Left hindlimb (tissue), 1 donor: ENCODE measurements around the gene LTO1.

Experiments used
- DNase-seq: peaks from one replicate; pipeline ENCODE4 v3.0.0-alpha.2; 2018

The LTO1 gene

DNA sequence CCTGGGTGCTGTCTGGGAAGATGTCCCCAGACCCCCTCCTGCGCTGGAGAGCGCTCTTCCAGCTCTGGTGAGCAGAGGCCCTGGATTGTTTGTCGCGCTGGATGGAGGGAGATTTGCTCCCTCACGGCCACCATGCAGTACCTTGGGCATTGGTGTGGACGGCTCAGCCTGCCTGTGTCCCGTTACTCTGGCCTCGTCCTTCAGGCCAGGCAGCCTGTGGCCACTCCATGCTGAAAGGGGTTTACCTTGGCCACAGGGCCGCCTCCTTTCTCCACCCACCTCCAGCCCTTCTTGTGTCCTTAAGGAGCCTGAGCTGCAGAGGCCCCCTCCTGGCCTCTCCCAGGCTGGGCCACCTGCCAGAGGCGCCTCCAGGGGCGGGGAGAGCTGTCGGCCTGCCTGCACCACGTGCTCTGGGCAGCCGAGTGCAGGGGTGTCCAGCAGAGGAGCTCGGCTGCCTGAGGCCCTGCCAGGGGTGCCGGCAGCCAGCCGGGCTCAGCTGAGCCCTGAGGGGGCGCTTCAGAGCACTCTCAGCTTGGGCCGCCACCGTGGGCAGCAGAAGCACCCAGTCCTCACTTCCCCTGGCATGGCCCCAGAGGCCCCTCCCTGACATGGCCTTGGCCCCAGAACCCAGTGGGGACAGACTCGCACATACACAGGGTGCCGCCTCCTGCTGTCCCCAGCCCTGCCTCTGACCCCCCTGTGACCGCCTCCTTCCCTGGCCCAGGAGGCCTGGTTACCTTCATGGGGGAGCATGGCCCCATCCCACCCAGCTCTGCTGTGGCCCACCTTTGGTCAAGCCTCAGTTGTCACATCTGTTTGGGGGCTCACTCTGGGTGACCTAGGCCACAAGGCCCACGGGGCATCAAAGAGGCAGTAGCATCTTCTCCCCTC is 30.8 kb downstream of the LTO1 start:
- DNase-seq: peak; percentile 90

DNA sequence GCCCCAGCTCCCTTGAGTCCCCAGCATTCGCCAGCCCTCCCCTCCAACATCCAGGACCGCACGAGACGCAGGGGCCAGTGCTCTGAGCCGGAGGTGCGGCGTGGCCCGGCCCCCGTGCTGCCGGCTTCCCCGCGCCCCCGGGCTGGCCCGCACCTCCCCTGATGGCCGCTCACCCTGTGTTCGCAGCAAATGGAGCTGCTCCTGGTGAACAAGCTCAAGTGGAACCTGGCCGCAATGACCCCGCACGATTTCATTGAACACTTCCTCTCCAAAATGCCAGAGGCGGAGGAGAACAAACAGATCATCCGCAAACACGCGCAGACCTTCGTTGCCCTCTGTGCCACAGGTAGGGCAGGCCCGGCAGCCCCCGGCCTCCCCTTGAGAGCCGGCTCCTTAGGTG is 31.5 kb downstream of the LTO1 start:
- DNase-seq: no peak

DNA sequence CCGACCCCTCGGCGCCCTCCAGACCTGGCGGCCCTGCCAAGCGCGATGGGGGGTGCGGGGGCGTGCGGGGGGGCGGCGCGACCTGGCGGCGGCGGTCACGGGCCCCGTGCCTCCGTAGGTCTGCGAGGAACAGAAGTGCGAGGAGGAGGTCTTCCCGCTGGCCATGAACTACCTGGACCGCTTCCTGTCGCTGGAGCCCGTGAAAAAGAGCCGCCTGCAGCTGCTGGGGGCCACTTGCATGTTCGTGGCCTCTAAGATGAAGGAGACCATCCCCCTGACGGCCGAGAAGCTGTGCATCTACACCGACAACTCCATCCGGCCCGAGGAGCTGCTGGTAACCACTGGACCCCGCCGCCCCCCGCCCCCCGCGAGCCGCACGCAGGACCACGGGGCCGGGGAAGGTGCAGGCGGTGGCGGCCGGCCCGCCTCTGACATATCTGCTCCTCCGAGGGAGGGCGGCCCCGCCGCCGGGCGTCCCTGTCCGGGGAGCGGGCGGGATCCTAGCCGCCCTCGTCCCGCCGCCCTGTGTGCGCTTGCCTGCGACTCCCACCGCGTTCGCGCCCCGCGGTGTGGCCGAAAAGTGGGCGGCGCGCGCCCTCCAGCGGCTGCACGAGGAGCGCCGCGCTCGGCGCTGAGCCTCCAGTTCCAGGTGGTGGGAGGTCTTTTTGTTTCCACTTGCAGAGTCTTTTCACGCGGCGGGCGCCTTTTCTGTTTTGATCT is 32.1 kb downstream of the LTO1 start:
- DNase-seq: peak; percentile 88

DNA sequence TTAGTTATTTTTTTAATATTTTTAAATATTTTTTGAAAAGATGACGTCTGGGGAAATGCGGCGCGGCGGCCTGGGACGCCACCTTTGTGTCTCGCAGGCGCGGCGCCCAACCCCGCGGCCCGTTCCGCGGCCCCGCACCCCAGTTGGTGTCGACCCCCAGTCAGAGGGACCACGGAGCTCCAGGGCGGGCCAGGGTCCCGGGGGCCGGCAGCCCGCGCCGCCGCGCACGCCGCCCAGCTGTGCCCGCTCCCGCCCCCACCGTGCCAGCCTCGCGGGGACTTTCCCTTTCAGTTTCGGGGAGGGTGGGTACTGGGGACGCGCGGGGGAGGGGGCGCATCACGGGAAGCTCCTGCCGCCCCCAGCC is 32.6 kb downstream of the LTO1 start:
- DNase-seq: no peak

GRCh38 chr11:69641681-69642548 is 33.2 kb downstream of the LTO1 start:
- DNase-seq: no peak

- DNase-seq: peak; percentile 84
Observed at GRCh38 chr11:69640995-69641581, 34.1 kb downstream of the LTO1 start, which contains the start of gene CCND1. CCND1 (plus strand) TSS chr11:69641156; CDS start chr11:69641314, 158 bp downstream.

DNA sequence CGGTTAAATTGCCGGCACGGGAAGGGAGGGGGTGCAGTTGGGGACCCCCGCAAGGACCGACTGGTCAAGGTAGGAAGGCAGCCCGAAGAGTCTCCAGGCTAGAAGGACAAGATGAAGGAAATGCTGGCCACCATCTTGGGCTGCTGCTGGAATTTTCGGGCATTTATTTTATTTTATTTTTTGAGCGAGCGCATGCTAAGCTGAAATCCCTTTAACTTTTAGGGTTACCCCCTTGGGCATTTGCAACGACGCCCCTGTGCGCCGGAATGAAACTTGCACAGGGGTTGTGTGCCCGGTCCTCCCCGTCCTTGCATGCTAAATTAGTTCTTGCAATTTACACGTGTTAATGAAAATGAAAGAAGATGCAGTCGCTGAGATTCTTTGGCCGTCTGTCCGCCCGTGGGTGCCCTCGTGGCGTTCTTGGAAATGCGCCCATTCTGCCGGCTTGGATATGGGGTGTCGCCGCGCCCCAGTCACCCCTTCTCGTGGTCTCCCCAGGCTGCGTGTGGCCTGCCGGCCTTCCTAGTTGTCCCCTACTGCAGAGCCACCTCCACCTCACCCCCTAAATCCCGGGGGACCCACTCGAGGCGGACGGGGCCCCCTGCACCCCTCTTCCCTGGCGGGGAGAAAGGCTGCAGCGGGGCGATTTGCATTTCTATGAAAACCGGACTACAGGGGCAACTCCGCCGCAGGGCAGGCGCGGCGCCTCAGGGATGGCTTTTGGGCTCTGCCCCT is 34.7 kb downstream of the LTO1 start:
- peak; percentile 36 for DNase-seq

- no peak for DNase-seq
Observed at GRCh38 chr11:69639831-69640230, 35.3 kb downstream of the LTO1 start.

GRCh38 chr11:69638941-69639681 is 36.0 kb downstream of the LTO1 start:
- peak; percentile 96 for DNase-seq

- DNase-seq: peak; percentile 73
Observed at GRCh38 chr11:69637941-69638871, 36.9 kb downstream of the LTO1 start.

DNA sequence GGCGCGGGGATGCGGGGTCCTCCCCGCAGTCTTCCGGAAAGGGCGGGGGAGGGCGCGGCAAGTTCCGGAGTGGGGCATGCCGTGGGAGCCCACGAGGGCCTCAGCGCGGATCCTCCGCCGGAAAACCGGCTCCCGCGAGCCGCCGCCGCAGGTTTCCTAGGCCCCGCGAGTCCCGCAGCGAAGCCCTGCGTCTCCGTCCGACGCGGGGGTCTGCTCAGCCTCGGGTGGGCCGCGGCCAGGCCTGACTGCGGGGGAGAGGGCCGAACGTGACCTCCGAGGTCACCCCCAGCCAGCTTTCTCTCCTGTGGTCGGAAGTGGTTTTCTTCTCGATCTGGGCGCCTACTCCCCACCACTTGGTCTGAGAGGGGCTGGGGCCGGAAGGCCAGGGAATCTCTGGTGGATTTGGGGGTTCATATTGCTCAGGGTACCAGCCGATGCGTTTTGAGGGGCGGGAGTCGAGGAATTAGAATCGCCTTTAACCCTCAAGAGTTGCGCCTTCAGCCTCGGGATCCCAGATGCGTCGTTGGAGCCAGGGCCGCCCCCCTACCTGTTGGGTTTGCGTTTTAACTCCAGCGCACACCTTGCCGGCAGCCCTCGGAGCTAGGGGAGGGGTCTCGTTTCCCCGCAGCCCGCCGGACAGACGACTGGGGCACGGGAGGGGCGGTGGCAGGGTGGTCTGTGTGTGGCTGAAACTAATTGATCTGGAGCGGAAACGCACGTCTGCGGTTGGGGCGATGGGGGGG is 37.8 kb downstream of the LTO1 start:
- DNase-seq: peak; percentile 45

GRCh38 chr11:69636512-69637197 is 38.5 kb downstream of the LTO1 start:
- peak; percentile 79 for DNase-seq

- no peak for DNase-seq
Observed at GRCh38 chr11:69635804-69636511, 39.2 kb downstream of the LTO1 start.

GRCh38 chr11:69635195-69635594 is 40.0 kb downstream of the LTO1 start:
- DNase-seq: no peak

DNA sequence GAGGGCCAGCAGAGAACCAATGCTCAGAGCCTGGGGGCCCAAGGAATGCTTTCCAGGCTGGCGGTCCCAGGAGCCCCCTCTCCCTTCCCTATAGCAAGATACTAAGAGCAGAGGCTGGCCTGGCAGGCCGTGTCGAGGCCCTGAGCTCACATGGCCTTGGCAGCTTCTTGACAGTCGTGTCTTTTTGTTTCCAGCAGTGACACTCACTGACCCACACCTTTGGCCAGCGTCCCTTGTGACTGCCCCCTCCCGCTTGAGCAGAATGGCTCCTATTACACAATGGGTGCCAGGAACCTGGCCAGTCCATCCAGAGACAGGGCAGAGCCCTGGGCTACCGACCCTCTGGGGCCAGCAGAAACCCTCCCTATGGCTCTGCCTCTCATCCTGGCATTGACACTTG is 40.6 kb downstream of the LTO1 start:
- DNase-seq: no peak

GRCh38 chr11:69634069-69634468 is 41.1 kb downstream of the LTO1 start:
- no peak for DNase-seq

- no peak for DNase-seq
Observed at GRCh38 chr11:69632900-69633299, 42.3 kb downstream of the LTO1 start.

GRCh38 chr11:69630424-69630823 is 44.7 kb downstream of the LTO1 start:
- no peak for DNase-seq
